GM12874 (cell line): ENCODE data around the gene ATP2B2.

Source experiments
- TF ChIP-seq, protein P1 (sequence below): IDR thresholded peaks from 2 replicates; pipeline ENCODE4 v1.5.1; 2011; ENCODE audit warnings: low read depth, mild to moderate bottlenecking, control low read depth, low read length, moderate library complexity; ENCODE audit not compliant: insufficient read depth

The ATP2B2 gene

DNA sequence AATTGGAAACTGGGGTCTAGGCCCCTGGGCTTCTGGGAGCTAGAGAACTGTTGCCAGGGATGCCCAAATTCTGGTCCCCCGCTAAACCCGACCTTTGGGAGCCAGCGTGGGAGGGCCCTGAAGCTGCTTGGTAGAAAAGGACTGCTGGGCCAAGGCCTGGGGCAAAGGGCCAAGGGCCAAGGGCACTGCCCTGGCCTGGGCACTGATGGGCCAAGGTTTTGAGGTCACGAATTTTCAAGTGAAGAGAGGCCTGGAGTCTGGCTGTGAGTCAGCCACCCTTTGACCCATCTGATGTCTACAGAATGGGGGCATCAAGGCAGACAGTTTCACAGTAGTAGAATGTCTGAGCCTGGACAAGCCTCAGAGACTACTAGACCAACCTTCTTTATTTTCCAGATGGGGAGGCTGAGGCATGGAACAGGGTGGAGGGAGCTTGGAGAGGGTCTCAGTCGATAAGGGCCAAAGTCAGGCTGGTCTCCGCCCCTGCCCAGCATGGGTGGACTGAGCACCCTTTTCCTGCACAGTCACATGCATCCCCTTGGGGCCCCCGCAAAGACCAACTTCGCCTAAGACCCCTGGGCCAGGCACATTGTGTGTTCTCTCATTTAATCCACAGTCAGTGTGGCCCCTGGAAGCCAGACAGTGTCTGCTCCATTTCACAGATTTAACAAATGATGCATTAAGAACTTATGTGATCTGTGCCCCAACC is 66.3 kb downstream of the ATP2B2 start:
- TF ChIP-seq, protein P1, sequence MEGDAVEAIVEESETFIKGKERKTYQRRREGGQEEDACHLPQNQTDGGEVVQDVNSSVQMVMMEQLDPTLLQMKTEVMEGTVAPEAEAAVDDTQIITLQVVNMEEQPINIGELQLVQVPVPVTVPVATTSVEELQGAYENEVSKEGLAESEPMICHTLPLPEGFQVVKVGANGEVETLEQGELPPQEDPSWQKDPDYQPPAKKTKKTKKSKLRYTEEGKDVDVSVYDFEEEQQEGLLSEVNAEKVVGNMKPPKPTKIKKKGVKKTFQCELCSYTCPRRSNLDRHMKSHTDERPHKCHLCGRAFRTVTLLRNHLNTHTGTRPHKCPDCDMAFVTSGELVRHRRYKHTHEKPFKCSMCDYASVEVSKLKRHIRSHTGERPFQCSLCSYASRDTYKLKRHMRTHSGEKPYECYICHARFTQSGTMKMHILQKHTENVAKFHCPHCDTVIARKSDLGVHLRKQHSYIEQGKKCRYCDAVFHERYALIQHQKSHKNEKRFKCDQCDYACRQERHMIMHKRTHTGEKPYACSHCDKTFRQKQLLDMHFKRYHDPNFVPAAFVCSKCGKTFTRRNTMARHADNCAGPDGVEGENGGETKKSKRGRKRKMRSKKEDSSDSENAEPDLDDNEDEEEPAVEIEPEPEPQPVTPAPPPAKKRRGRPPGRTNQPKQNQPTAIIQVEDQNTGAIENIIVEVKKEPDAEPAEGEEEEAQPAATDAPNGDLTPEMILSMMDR, result no peak

GRCh38 chr3:10437995-10438901 is 67.1 kb downstream of the ATP2B2 start:
- TF ChIP-seq, protein P1, result no peak

DNA sequence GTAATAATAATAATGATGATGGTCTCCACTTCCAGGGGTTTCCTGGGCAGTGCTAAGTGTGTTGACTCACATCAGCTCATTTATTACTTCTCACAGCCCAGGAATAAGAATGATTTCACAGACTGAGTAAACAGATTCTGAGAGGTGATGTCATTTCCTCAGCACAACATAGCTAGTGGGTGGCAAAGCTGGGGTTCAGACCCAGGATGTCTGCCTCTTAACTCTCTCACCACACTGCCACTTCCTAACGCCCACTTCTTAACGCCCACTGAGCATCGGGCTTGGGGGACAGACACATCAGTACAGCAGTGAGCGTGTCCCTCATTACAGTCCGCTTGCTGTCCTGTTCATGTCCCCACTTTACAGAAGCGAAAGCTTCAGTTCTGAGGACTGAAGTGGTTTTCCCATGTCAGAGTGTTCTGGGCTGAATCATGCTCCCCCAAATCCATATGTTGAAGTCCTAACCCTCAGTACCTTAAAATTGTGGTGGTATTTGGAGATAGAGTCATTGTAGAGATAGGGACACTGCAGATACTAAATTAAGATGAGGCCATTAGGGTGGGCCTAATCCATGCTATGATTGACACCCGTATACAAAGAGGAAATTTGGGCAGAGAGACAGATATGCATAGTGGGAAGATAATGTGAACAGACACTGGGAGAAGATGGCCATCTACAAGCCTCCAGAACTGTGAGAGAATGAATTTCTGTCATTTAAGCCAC is 68.0 kb downstream of the ATP2B2 start:
- TF ChIP-seq, protein P1, result no peak

GRCh38 chr3:10435850-10436249 is 69.5 kb downstream of the ATP2B2 start:
- TF ChIP-seq, protein P1, result no peak

DNA sequence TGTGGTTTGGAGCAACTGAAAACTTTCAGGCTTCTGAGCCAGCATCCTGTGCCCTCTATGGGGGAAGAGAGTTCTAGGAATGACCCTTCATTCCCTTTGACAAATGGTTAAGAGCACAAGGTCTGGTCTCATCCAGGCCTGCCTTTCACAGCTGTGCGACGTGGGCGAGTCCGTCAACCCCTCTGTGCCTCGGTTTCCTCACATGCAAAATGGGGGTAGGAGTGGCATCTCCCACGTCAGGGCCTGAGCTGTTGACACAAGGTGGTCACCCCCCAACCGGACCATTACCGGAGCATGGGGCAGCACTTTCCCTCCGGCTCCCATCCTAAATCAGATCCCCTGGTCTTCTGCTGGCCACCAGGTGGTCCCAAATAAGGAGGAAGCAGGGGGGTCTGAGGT is 70.4 kb downstream of the ATP2B2 start:
- TF ChIP-seq, protein P1, result no peak

GRCh38 chr3:10434144-10434937 is 71.0 kb downstream of the ATP2B2 start:
- TF ChIP-seq, protein P1, result no peak

DNA sequence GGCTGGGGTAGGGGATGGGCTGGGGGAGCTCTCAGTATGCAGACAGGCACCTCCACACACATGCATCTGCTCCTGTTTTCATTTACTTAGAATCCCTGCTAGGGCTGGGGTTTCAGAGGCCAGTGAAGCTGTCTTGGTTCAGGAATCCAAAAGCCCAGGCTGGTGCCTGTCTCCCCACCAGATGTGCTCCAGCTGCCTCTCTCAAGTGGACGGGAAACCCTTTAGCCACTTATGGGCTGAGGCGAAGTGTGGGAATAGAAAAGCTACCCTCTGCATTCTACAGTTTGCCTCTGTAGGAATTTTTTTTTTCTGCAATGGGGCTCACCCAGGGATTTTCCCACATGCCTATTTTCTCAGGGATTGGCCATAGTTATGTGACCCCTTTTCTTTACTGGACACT is 72.5 kb downstream of the ATP2B2 start:
- TF ChIP-seq, protein P1, result no peak
